HG03521 (cell line): ENCODE results near the gene MPPE1.
"Not testable (repeated sequence)": the region's sequence is repeated elsewhere in the genome, so short reads cannot be mapped to it uniquely, and the experiment has no call there.

ENCODE experiments used
- ATAC-seq: cut with Tn5 transposase; IDR thresholded peaks from one replicate; pipeline ENCODE4 v1.9.1; 2021; ENCODE audit warnings: mild to moderate bottlenecking, moderate library complexity; ENCODE audit not compliant: unreplicated experiment

MPPE1 gene

GRCh38 chr18:11859903-11860407 lies 48.2 kb downstream of the MPPE1 start:
- ATAC-seq = no peak

DNA sequence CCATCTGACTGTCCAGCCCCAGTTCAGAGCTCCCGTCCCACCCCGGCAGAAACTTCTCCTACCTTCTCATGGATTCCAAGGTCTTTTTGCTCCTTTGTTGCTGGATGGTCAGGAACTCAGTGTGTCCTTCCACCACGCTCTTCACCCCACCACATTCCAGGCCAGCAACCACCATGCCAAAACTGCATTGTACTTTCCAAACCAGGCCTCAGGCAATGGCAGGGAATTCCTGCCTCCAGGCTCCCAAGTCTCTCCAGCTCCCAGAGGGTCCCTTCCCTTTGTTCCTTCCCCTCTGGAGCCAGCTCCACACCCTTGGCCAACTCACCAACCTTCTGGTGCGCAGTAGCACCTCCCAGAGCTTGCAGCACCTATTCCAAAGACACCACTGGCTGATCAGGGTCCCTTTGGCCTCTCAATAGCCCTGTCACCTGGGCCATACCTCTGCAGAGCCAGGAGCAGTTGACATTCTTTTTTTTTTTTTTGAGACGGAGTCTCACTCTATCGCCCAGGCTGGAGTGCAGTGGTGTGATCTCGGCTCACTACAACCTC lies 48.8 kb downstream of the MPPE1 start:
- no peak for ATAC-seq

- no peak for ATAC-seq
Measured at GRCh38 chr18:11857177-11857887, 50.8 kb downstream of the MPPE1 start.

- not testable (repeated sequence) for ATAC-seq
Measured at GRCh38 chr18:11854554-11854953, 53.6 kb downstream of the MPPE1 start.

DNA sequence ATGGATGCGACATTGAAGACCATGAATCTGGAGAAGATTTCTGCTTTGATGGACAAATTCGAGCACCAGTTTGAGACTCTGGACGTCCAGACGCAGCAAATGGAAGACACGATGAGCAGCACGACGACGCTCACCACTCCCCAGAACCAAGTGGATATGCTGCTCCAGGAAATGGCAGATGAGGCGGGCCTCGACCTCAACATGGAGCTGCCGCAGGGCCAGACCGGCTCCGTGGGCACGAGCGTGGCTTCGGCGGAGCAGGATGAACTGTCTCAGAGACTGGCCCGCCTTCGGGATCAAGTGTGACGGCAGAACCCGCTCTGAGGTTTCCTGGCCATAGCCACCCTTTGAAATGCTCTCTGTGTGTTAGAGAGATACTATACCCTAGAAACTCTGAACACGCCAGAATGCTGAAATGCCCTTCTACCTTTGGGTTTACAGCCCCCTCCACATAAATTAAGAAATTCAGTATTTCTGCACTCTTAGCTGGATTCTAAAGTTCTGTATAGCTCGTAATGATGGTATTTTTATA lies 56.2 kb downstream of the MPPE1 start:
- peak; percentile 16 for ATAC-seq

DNA sequence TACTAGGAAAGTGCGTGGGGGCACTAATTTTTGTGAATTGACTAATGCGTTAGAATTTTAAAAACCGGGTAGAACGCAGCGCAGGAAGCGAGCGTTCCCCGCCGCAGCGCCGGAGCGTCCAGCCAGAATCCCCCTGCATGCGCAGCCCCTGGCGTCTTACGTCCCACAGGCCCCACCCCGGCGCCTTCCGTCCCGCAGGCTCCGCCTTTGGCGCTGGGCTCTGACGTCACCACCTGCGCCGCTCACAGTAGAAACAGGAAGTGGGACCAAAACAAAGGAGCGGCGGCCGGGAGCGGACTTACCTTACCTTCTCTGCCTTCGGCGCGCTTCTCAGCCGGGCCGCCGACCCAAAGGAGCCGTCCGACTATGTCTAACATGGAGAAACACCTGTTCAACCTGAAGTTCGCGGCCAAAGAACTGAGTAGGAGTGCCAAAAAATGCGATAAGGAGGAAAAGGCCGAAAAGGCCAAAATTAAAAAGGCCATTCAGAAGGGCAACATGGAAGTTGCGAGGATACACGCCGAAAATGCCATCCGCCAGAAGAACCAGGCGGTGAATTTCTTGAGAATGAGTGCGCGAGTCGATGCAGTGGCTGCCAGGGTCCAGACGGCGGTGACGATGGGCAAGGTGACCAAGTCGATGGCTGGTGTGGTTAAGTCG lies 56.8 kb downstream of the MPPE1 start, which contains the start of gene CHMP1B:
Gene CHMP1B (plus strand): TSS at position 268 of the 660 bp plus-strand sequence. CDS start 99 bp downstream, at position 367.
- ATAC-seq = peak; percentile 98

DNA sequence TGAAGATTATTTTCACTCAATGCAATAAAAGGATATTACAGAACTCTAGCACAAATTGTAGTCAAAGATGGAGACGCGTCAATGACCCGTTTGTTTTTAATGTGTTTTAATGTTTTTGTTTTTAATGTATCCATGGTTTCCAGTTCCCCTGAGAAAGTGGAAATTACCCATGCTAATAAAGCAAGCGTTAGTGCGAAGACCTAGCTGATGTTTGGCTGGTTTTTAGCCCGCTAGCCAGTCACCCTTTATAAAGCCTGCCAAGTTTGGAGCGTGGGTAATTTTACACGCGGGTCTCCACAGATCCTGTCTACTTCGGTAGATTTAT lies 57.3 kb downstream of the MPPE1 start:
- peak; percentile 25 for ATAC-seq

- no peak for ATAC-seq
Measured at GRCh38 chr18:11849841-11850634, 58.1 kb downstream of the MPPE1 start.

DNA sequence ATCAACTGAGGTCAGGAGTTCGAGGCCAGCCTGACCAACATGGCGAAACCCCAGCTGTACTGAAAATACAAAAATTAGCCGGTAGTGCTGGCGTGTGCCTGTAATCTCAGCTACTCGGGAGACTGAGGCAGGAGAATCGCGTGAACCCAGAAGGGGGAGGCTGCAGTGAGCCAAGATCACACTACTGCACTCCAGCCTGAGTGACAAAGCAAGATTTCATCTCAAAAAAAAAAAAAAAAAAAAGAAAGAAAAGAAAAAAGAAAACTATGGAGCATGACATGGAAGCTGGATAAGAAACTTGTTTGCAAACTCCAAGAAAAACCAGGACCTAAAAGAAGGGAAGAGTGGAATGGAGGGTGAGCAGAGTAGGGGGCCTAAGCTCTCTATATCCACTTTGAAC lies 58.8 kb downstream of the MPPE1 start:
- ATAC-seq = no peak

GRCh38 chr18:11847811-11848210 lies 60.3 kb downstream of the MPPE1 start:
- ATAC-seq = no peak

GRCh38 chr18:11845654-11846053 lies 62.5 kb downstream of the MPPE1 start:
- ATAC-seq = no peak

- no peak for ATAC-seq
Measured at GRCh38 chr18:11844436-11844835, 63.7 kb downstream of the MPPE1 start.

DNA sequence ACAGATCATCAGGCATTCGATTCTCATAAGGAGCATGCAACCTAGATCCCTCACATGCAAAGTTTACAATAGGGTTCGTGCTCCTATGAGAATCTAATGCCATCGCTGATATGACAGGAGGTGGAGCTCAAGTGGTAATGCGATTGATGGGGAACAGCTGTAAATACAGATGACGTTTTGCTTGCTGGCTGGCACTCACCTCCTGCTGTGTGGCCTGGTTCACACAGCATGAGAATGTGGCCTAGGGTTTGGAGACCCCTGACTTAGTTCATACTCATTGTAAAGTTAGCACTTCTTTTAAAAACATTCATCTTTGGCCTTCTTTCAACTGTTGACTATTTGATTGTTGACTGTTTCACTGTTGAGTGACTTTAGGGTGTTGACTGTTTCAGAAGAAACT lies 65.6 kb downstream of the MPPE1 start:
- no peak for ATAC-seq

DNA sequence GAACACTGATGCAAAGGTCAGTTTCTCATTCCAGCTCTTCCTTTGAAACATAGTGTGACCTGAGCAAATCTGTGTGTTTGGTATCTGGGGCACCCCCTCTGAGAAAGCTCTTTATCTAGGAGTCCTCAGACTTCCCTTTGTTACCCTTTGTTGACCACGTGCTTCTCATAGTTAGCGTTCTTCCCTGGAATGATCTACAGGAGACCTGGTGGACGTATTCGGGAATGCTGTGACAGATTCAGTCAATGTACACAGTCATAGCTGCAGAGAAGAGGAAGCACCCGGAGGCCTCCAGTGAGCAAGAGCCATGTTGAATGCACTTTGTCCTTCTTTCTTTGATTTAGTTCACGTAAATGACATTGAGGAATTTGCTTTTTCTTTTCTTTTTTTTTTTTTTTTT lies 67.6 kb downstream of the MPPE1 start:
- no peak for ATAC-seq

- no peak for ATAC-seq
Measured at GRCh38 chr18:11839556-11839955, 68.6 kb downstream of the MPPE1 start.

- ATAC-seq = no peak
Measured at GRCh38 chr18:11834772-11835171, 73.3 kb downstream of the MPPE1 start.
